PC-3 (cell line): Measurements from ENCODE around the gene FGF12. TPM values are rescaled to one million over a fixed set of nuclear protein-coding genes. Genes with fewer than 3 reads are reported as not detected.

Experiments
- ATAC-seq: fragments of 200-7000 bp; cut with Tn5 transposase; 2 replicates; pipeline ENCODE4 v1.9.1; 2020; ENCODE audit warnings: mild to moderate bottlenecking, moderate library complexity
- BruUV-seq: library from RNA; stranded (reverse); fragments of 400-500 nt; replicated peaks from 2 replicates; lab custom pipeline; 2021; lab: Mats Ljungman, UMichigan
- CTCF ChIA-PET: fragments of 300-600 bp; sonication (Branson Sonifier 250); formaldehyde crosslinking; loops from one replicate; lab custom pipeline; 2022; ENCODE audit warnings: antibody characterized with exemption; lab: Charles Lee
- POLR2A ChIA-PET: fragments of 300-600 bp; sonication (Branson Sonifier 250); formaldehyde crosslinking; loops from one replicate; lab custom pipeline; 2022; ENCODE audit warnings: antibody characterized with exemption; ENCODE audit not compliant: unreplicated experiment; lab: Charles Lee
- DNase-seq: peaks from one replicate; pipeline ENCODE4 v3.0.0-alpha.2; 2015
- H2AFZ ChIP-seq: fragments of 300-600 bp; sonication (generic); 2 replicates; pipeline ENCODE4 v1.6.0; 2016; ENCODE audit warnings: antibody characterized with exemption, low read length
- H3F3A ChIP-seq: fragments of 300-600 bp; sonication (generic); one replicate; pipeline ENCODE4 v1.6.0; 2017; ENCODE audit warnings: antibody characterized with exemption, low read length, control low read depth, mild to moderate bottlenecking; ENCODE audit not compliant: unreplicated experiment
- H3K27ac ChIP-seq: fragments of 300-600 bp; sonication (generic); 2 replicates; pipeline ENCODE4 v1.5.1; 2016; ENCODE audit warnings: mild to moderate bottlenecking, low read length
- H3K27me3 ChIP-seq: fragments of 300-600 bp; sonication (generic); 2 replicates; pipeline ENCODE4 v1.6.1; 2016; ENCODE audit warnings: low read length, mixed read lengths
- H3K36me3 ChIP-seq: fragments of 300-600 bp; sonication (generic); 2 replicates; pipeline ENCODE4 v1.6.1; 2016; ENCODE audit warnings: low read depth, mixed run types, low read length, mixed read lengths
- H3K4me1 ChIP-seq: fragments of 300-600 bp; sonication (generic); 2 replicates; pipeline ENCODE4 v1.5.1; 2016; ENCODE audit warnings: low read length; ENCODE audit not compliant: insufficient read depth
- H3K4me2 ChIP-seq: fragments of 300-600 bp; sonication (generic); 2 replicates; pipeline ENCODE4 v1.6.0; 2016; ENCODE audit warnings: low read length
- H3K4me3 ChIP-seq: fragments of 300-600 bp; sonication (generic); 2 replicates; pipeline ENCODE4 v1.5.1; 2016; ENCODE audit warnings: mild to moderate bottlenecking, low read length, mixed read lengths
- H3K79me2 ChIP-seq: fragments of 300-600 bp; sonication (generic); 2 replicates; pipeline ENCODE4 v1.6.1; 2017; ENCODE audit warnings: low read length, mixed read lengths
- H3K9ac ChIP-seq: fragments of 300-600 bp; sonication (generic); 2 replicates; pipeline ENCODE4 v1.6.0; 2016; ENCODE audit warnings: mild to moderate bottlenecking, low read length
- H3K9me2 ChIP-seq: fragments of 300-600 bp; sonication (generic); replicated peaks from 2 replicates; pipeline ENCODE4 v1.6.1; 2016; ENCODE audit warnings: mixed run types, low read length, mixed read lengths
- H3K9me3 ChIP-seq: fragments of 300-600 bp; sonication (generic); 2 replicates; pipeline ENCODE4 v1.6.1; 2016; ENCODE audit warnings: low read length, mixed read lengths
- H4K20me1 ChIP-seq: fragments of 300-600 bp; sonication (generic); 2 replicates; pipeline ENCODE4 v1.6.1; 2016; ENCODE audit warnings: low read length, mixed read lengths
- EZH2 ChIP-seq: fragments of 300-600 bp; sonication (generic); IDR thresholded peaks from one replicate; pipeline ENCODE4 v1.6.1; 2017; ENCODE audit warnings: antibody characterized with exemption, mild to moderate bottlenecking, low read length; ENCODE audit not compliant: unreplicated experiment
- EZH2phosphoT487 ChIP-seq: fragments of 300-600 bp; sonication (generic); IDR thresholded peaks from 2 replicates; pipeline ENCODE4 v1.6.1; 2018; ENCODE audit warnings: mild to moderate bottlenecking, antibody characterized with exemption, low read length, borderline replicate concordance
- intact Hi-C: fragments of 100-400 bp; cut with micrococcal nuclease; formaldehyde crosslinking; loops from 2 replicates; pipeline ENCODE4 v1.9.0; 2023
- total RNA-seq: library from RNA; depleted of rRNA; stranded (reverse); fragments of >200 nt; gene quantifications from 2 replicates; pipeline ENCODE4 v1.2.3, GENCODE V29; 2014
- TF ChIP-seq, protein P1 (sequence below): fragments of 300-600 bp; sonication (generic); conservative IDR thresholded peaks from 2 replicates; pipeline ENCODE4 v1.5.1; 2017; ENCODE audit warnings: antibody characterized with exemption, low read depth, mild to moderate bottlenecking, low read length

The FGF12 gene
- total RNA-seq, 1 experiment from 2014 or later, result not detected

DNA sequence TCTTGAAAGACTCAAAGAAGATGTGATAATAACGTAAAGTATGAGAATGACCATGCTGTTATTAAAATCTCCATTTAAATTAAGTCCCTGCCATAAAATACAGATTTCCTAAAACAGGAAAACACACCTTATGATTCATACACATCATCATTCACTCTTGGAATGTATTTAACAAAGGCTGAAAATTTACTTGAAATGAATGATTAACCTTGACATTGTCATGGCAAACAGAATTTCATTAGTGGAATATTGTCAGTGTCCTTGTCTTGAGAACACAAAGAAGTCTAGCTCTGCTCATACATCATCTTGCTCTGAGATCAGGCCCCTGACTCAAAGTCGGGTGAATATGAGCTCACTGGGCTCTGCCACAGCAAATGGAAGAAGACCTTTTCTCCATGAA is 313.9 kb downstream of the FGF12 start:
- TF ChIP-seq EZH2 (no peak), EZH2phosphoT487 (no peak)
- Histone ChIP-seq H3K27me3 (peaks cover 40% of the 10 kb centered on the region), H3K79me2 (no peaks in the 10 kb centered on the region), H2AFZ (no peak overlapping the region), H4K20me1 (no peaks in the 10 kb centered on the region), H3K4me1 (no peaks in the 10 kb centered on the region), H3K4me2 (no peak overlapping the region), H3K9ac (no peak overlapping the region), H3K9me3 (no peaks in the 10 kb centered on the region), H3K27ac (no peak overlapping the region), H3K4me3 (no peak overlapping the region), H3K9me2 (no peaks in the 10 kb centered on the region), H3F3A (no peaks in the 10 kb centered on the region), H3K36me3 (no peaks in the 10 kb centered on the region)
- ATAC-seq (peak; percentile 16; the same call in 1 of the 2 replicates), DNase-seq (no peak)
- intact Hi-C loops, result no loop called here
- no TSS peak for BruUV-seq
- POLR2A ChIA-PET, result no interaction called here
- CTCF ChIA-PET, result no interaction called here

DNA sequence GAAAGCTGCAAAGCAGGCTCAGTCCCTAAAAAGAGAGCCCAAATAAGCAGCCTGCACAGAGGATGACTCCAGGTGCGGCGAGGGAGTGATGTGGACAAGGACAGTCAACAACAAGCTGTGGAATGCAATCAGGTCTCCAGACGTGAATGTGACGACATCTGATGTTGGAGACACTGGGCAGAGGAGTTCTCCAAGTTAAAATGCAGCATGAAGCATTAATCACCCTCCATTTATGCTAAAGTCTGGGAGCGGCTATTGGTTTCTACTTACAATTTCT is 316.7 kb downstream of the FGF12 start:
- H3K4me1 ChIP-seq, result no peaks in the 10 kb centered on the region
- no peaks in the 10 kb centered on the region for H3F3A ChIP-seq
- no peaks in the 10 kb centered on the region for H3K9me2 ChIP-seq
- no peak overlapping the region for H3K9ac ChIP-seq
- DNase-seq (no peak), ATAC-seq (no peak)
- TF ChIP-seq EZH2phosphoT487 (no peak), EZH2 (no peak)
- TF ChIP-seq, protein P1, sequence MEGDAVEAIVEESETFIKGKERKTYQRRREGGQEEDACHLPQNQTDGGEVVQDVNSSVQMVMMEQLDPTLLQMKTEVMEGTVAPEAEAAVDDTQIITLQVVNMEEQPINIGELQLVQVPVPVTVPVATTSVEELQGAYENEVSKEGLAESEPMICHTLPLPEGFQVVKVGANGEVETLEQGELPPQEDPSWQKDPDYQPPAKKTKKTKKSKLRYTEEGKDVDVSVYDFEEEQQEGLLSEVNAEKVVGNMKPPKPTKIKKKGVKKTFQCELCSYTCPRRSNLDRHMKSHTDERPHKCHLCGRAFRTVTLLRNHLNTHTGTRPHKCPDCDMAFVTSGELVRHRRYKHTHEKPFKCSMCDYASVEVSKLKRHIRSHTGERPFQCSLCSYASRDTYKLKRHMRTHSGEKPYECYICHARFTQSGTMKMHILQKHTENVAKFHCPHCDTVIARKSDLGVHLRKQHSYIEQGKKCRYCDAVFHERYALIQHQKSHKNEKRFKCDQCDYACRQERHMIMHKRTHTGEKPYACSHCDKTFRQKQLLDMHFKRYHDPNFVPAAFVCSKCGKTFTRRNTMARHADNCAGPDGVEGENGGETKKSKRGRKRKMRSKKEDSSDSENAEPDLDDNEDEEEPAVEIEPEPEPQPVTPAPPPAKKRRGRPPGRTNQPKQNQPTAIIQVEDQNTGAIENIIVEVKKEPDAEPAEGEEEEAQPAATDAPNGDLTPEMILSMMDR, result no peak
- H3K4me2 ChIP-seq, result no peak overlapping the region
- no peaks in the 10 kb centered on the region for H3K36me3 ChIP-seq
- intact Hi-C loops, result no loop called here
- no peak overlapping the region for H3K27ac ChIP-seq
- H2AFZ ChIP-seq, result no peak overlapping the region
- H3K4me3 ChIP-seq, result no peak overlapping the region
- ChIA-PET CTCF (interaction anchor here (0.7 kb wide), 1 partner anchor 32 kb away, joined by 3 read pairs; no protein-coding TSS in a partner anchor), POLR2A (no interaction called here)
- H3K27me3 ChIP-seq, result peaks cover 61% of the 10 kb centered on the region
- no TSS peak for BruUV-seq
- H3K79me2 ChIP-seq, result no peaks in the 10 kb centered on the region
- H3K9me3 ChIP-seq, result no peaks in the 10 kb centered on the region
- no peaks in the 10 kb centered on the region for H4K20me1 ChIP-seq

DNA sequence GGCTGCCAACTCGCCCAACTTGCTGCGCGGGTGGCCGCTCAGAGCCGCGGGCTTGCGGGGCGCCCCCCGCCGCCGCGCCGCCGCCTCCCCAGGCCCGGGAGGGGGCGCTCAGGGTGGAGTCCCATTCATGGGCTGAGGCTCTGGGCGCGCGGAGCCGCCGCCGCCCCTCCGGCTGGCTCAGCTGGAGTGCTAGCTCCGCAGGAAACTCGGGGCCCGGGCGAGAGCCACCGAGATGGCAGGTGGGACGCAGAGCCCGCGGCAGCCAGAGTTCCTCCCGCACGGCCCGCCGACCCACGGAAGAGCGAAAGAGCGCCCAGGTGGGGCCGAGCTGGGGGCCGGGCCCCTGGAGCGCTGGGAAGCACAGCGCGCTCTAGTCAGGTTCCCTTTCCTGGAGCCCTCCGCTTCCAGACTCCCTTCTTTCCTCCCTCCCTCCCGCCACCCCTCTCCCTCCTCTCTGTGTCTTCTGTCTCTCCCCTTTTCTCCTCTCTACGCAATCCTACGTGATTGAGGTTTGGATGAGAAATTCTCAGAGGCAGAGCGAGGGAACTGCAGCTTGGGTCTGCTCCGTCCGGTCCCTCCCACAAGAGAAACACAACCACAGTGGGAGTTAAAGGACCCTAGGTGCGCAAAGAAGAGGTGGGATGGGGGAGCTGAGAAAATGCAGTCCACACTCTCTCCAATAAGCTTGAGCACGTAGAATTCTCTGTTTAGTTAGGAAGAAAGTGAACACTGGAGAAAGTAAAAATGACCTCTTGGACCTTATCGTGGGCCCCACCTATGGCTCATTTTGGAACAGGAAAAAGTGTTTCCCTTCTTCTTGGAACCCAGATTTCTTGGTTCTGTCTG is 317.3 kb downstream of the FGF12 start:
- CTCF ChIA-PET, result interaction anchor here (0.7 kb wide), 2 partner anchors 31 to 788 kb away, joined by 3 read pairs; no protein-coding TSS in a partner anchor
- Histone ChIP-seq H2AFZ (no peak overlapping the region), H3K9ac (no peak overlapping the region), H3K27ac (no peak overlapping the region), H3K9me3 (no peaks in the 10 kb centered on the region), H4K20me1 (no peaks in the 10 kb centered on the region), H3F3A (no peaks in the 10 kb centered on the region), H3K4me1 (no peaks in the 10 kb centered on the region), H3K9me2 (no peaks in the 10 kb centered on the region), H3K4me3 (peak overlapping the region; percentile 50; the same call in 1 of the 2 replicates), H3K27me3 (peaks cover 62% of the 10 kb centered on the region), H3K36me3 (no peaks in the 10 kb centered on the region), H3K79me2 (no peaks in the 10 kb centered on the region), H3K4me2 (peak overlapping the region; percentile 68)
- intact Hi-C loops, result no loop called here
- POLR2A ChIA-PET, result no interaction called here
- DNase-seq, result no peak
- BruUV-seq, result no TSS peak
- TF ChIP-seq EZH2phosphoT487 (no peak), EZH2 (no peak)
- TF ChIP-seq, protein P1, result no peak
- ATAC-seq, result peak; percentile 48
